ENCODE data around the gene NUP85. TPM values are rescaled to one million over a fixed set of nuclear protein-coding genes. Genes with fewer than 3 reads are reported as not detected.

The NUP85 gene
- total RNA-seq, 2 donors from 2014 or later, result 30.3 to 39.3 TPM

GRCh38 chr17:75181110-75181509 lies 24.4 kb upstream of the NUP85 start:
- Histone ChIP-seq H3K27ac (peak overlapping the region in 1 of 2 donors; percentile 97), H3K36me3 (peaks cover 13% of the 10 kb centered on the region), H3K4me3 (peak overlapping the region; percentile 97), H3K9me3 (no peaks in the 10 kb centered on the region), H3K4me1 (ENCODE audit: control insufficient read depth in 1 of 2, low read depth in 2 of 2) (peaks cover 10 to 26% of the 10 kb centered on the region in 2 donors), H3K27me3 (replicated peaks; ENCODE audit: insufficient read depth) (no peaks in the 10 kb centered on the region)
- DNase-seq (ENCODE audit: low spot score) (no peak), ATAC-seq (ENCODE audit: insufficient number of reproducible peaks, low FRiP score, low read depth) (no peak)
- no peak for TF ChIP-seq CTCF (IDR thresholded peaks at IDR 0.05)

GRCh38 chr17:75181608-75182318 lies 23.7 kb upstream of the NUP85 start:
- Histone ChIP-seq H3K4me3 (peak overlapping the region; percentile 97), H3K27ac (peak overlapping the region; percentile 97 to 98), H3K27me3 (replicated peaks; ENCODE audit: insufficient read depth) (no peaks in the 10 kb centered on the region), H3K36me3 (peaks cover 7% of the 10 kb centered on the region), H3K4me1 (ENCODE audit: control insufficient read depth in 1 of 2, low read depth in 2 of 2) (peaks cover 10 to 26% of the 10 kb centered on the region in 2 donors), H3K9me3 (no peaks in the 10 kb centered on the region)
- ATAC-seq (ENCODE audit: insufficient number of reproducible peaks, low FRiP score, low read depth) (no peak), DNase-seq (ENCODE audit: low spot score) (no peak)
- TF ChIP-seq CTCF (IDR thresholded peaks at IDR 0.05), result no peak

- no peak for TF ChIP-seq CTCF (IDR thresholded peaks at IDR 0.05)
- no peaks in the 10 kb centered on the region for H3K9me3 ChIP-seq
- peaks cover 10 to 26% of the 10 kb centered on the region in 2 donors for H3K4me1 ChIP-seq (ENCODE audit: control insufficient read depth in 1 of 2, low read depth in 2 of 2)
- H3K4me3 ChIP-seq, result peak overlapping the region; percentile 97
- no peak for ATAC-seq (ENCODE audit: insufficient number of reproducible peaks, low FRiP score, low read depth)
- peaks cover 7% of the 10 kb centered on the region for H3K36me3 ChIP-seq
- no peak for DNase-seq (ENCODE audit: low spot score)
- H3K27ac ChIP-seq, result peak overlapping the region; percentile 97 to 98
- no peaks in the 10 kb centered on the region for H3K27me3 ChIP-seq (replicated peaks; ENCODE audit: insufficient read depth)
These were observed 23.2 kb upstream of the NUP85 start for GRCh38 chr17:75182319-75182568.

GRCh38 chr17:75182569-75183436 lies 22.7 kb upstream of the NUP85 start, which contains the start of gene SUMO2:
TSS of gene SUMO2 (minus strand) at chr17:75182959. CDS start at chr17:75182834, 125 bp downstream.
- Histone ChIP-seq H3K36me3 (peaks cover 7% of the 10 kb centered on the region), H3K9me3 (no peaks in the 10 kb centered on the region), H3K27me3 (replicated peaks; ENCODE audit: insufficient read depth) (no peaks in the 10 kb centered on the region), H3K4me3 (peak within 1 kb of the TSS; percentile 97), H3K27ac (peak within 1 kb of the TSS; percentile 97 to 98), H3K4me1 (ENCODE audit: control insufficient read depth in 1 of 2, low read depth in 2 of 2) (peaks cover 10 to 26% of the 10 kb centered on the region in 2 donors)
- peak; percentile 72 for DNase-seq (ENCODE audit: low spot score)
- ATAC-seq (ENCODE audit: insufficient number of reproducible peaks, low FRiP score, low read depth), result peak; percentile 84
- TF ChIP-seq CTCF (IDR thresholded peaks at IDR 0.05), result peak; percentile 38

Data from thoracic aorta (tissue), 2 donors.